Occipital lobe (tissue), 3 donors: ENCODE data around the gene CROT. TPM values are rescaled to one million over a fixed set of nuclear protein-coding genes. Genes with fewer than 3 reads are reported as not detected.
A peak's percentile ranks its signal among the peaks of the same experiment; 100 is the strongest.

ENCODE experiments used
- DNase-seq: peaks from one replicate; lab custom pipeline; 2025; lab: John Stamatoyannopoulos, UW
- small RNA-seq: library from RNA; depleted of rRNA; stranded (forward); fragments of <200 nt; gene quantifications from one replicate; pipeline ENCODE3, GENCODE V24; 2014
- total RNA-seq: library from RNA; depleted of rRNA; stranded (reverse); fragments of >200 nt; gene quantifications from one replicate; pipeline ENCODE4 v1.2.3, GENCODE V29; 2014

The CROT gene
- total RNA-seq, 1 donor from 2014 or later = 19.2 TPM

DNA sequence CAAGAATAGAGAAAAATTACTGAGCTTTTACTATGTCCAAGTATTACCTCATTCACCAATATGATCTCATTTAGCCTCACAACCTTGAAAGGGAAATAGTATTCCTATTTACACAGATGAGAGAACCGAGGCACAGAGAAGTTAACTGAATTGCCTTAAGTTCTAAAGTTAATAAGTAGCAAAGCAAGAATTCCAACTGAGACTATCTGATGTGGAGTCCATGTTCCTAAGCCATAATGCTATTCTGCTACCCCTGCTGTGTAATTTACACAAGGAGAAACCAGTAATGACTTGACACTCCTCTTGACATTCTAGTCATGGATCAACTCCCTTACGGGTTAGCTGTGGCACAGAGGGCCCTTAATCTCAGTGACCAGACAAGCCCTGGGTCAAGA, 69.3 kb downstream of the CROT start:
- DNase-seq = no peak

DNA sequence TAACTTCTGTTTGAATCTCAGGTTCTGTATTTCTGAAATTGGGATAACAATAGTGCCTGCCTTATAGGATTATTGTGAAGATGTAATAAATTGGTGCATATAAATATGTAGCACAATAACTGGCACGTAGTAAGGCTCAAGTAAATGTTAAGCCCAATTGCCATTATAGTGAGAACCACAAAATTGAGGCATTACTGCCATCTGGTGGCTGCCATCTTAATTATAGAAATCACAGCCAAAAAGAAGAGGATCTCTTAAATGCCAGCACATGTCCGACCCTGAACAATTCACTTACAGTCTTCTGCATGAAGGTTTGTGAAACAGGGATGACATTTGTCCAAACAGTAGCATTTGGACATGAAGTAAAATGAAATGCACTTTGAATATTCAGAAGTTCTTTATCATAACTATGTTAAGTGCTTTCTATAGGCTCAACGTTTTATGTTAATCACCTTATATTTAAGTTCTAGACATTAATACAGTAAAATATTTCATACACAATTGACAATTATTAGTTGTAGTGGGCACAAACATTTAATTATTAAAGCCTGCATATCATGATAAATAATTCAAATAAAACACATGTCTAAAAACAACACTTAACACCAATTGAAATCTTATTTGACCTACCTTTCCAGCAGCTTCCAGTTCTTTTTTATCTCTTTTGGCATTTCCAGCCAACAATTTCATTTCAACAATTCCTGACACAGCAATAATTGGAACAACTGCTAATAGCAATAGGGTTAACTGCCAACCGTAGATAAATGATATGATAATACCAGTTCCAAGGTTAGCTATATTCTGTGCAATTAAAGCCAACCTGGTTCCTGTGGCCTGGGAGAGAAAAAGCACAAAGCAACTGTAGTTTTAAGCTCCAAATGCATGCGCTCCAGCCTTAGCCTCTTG, 71.5 kb downstream of the CROT start:
- peak; percentile 11 for DNase-seq

DNA sequence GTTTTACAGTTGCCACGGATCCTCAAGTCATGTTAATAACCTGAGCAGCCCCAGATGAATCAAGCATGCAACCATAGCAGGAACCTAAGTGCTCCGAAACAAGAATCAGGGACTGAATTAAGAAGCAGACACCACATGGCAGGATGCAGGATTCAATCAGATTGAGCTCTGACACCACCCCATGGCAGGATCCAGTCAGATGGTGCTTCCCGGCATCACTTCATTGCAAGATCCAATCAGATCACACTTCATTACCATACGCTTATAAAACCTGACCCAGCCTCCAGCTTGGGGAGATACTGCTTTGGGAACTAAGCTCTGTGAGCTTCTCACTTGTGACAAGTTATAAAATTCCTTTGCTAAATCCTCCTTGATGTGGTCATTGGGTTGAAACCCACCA, 74.7 kb downstream of the CROT start:
- no peak for DNase-seq

DNA sequence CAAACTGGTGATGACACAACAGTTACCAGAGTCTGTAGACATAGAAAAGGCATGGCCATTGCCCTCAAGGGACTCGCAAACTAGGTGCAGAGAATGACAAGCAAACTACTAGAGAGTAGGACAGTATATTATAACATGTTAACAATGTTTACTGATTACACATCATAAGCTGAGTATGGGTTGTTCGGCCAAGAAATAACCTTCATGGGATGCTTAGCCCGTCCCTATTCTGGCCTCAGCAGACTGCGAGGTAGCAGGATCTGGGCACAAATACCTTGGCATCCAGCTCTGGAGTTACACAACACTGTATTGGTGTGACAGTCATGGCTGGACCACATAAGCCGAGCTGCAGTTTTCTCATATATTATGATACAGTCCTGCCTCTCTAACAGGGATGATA, 78.6 kb downstream of the CROT start:
- DNase-seq = no peak

DNA sequence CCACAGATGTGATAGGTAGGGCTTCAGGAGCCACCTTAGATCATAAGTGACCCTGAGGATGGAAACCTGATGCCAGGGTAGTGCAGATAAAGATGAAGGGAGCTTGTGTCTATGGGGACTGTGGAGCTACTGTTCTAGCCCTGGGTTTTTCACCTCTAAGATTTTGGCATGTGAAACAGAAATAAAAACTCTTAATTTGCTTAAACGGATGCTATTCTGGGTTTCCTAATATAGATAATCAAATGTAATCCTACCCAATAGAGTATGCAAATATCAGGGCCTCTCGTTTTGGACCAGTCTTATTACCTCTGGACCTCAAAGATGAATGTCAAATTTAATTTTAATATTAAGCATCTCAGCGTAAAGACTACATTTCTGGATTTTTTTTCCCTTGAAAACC, 80.7 kb downstream of the CROT start:
- no peak for DNase-seq

DNA sequence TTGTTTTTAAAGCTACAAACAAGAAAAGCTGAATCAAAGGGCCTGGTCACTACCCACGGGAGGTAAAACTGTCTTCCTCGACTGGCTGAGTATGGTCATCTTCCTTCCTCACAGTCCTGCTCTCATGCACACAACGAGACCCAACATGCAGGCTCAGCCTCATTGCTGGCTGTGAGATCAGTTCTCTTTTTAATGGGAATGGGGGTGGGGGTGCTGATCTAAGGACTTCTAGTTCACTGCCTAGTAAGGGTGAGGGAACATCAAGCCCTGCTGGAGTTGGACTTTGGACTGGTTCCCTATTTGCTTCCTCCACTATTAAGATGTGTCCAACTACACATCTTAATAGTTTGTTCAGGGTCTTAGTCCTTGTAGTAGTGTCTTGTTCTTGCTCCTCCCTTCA, 81.8 kb downstream of the CROT start:
- DNase-seq = no peak

DNA sequence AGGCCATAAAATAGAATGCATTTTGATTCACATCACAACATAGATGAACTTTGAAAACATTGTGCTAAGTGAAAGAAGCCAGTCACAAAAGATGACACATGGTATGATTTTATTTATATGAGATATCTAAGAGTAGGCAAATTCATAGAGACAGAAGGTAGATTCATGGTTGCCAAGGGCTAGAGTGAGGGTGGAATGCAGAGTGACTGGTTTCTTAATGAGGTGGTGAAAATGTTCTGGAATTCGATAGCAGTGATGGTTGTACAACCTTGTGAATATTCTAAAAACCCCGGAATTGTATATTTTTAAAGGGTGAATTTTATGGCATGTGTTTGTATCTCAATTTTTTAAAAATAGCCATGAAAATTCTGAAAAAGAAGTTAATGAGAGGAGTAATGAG, 87.1 kb downstream of the CROT start:
- DNase-seq = no peak

DNA sequence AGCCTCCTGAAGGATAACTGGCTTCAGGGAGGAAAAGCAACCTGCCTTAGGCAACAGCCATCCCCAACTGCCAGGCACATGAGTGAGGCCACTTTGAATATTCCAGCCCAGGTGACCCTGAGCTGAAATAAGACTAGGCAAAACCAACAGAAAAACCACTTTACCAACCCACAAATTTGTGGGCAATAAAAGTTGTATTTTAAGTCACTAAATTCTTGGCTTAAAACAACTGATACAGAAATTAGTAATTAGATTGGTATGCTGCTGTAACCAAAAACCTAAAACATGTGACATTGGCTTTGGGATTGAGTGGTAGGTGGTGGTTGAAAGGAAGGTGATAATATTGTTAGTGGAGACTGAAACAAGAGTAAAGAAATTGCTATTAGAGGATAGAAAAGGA, 90.1 kb downstream of the CROT start:
- no peak for DNase-seq

DNA sequence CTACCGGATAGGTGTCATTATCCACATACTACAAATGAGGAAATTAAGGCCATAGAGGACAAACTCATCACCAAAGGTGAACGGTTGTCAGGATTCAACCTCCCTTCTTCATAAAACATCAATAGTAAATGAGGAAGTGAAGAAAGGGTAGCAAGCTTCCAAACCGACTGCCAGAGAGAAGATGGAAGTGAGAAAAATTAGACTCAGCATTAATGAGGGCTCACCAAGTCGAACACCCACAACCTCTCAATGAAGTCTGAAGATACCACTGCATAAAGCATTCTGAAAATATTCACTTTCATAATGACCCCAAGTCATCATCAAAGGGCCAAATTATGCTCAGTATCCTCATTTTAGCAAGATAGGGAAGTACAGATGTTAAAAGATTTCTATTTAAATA, 100.4 kb downstream of the CROT start:
- DNase-seq = no peak

DNA sequence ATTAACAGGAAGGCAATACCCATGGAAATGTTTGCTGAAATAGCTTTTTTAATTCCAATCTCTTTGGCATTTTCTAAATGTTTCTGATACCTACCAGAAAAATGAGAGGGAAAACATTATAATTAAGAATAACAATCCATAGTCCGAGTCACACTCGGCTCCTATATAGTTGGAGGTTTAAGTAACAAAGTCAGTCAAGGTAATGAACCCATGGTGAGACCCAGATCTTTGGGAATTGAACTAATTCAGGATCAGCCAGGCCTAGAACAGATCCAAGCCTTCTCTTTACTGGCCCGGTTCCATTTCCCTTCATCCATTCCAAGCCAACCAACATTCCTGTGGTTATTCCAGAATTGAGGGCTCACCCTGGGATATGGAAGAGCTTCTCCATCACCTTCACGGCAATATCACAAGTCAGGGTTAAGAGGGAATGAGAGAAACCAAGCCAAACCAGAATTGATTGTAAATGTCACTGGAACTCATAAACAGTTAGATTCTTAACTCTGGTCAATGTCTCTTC, 101.7 kb downstream of the CROT start:
- DNase-seq = no peak

DNA sequence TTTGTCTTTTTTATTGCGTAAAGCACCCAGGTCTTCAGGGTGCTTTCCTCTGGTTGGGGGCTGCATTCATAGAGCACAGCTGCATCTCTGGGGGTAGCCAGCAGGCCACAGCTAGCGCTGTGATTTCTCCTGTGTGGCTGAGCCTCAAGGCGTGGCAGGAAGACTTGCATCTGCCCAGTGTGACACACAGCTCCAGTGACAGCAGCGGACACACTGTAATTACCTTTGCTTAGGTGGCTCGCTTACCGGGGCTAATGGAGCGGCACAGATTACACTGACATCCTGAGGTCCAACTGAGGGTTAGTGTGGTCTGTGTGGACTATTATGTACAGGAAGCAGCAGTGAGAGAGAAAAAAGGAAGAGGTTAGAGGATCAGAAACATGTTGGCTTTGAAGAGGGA, 102.9 kb downstream of the CROT start:
- no peak for DNase-seq

Small RNA genes within 50 kb of the gene (small RNA-seq; reads per million reads assigned to genes)
- gene RF02195 (not detected), gene RF02196 (not detected)

Other genes starting within 250 kb of the CROT start
- 200 TPM for gene DMTF1, start 193.2 kb upstream of the CROT start, total RNA-seq
- gene TMEM243, start 125.9 kb upstream of the CROT start, total RNA-seq = 7.3 TPM
- gene ABCB4, start 130.0 kb downstream of the CROT start, total RNA-seq = 0.47 TPM